Measurements from ENCODE around the gene RPS8. TPM values are rescaled to one million over a fixed set of nuclear protein-coding genes. Genes with fewer than 3 reads are reported as not detected.
"Not testable (repeated sequence)": the region's sequence is repeated elsewhere in the genome, so short reads cannot be mapped to it uniquely, and the experiment has no call there.

The RPS8 gene
- total RNA-seq, 1 donor from 2014 or later: 1,786 TPM

DNA sequence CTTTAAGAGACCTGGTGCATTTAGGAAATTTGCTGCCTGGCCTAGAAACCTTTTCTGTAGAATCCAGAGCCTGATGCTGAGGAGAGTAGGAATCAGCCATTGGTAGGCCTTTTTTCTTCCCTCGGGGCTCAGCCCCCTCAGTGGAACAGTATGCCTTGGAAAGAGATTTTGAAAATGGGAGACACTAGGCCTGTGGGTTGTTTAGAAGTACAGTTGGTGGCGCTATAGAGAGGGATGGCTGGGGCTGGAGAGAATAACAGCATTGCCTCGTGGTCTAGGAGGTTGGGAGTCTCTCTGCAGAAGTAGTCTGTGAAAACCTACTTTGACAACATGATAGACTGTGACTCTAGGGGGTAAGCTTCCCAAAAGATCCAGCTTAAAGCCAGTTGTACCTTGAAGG, 27.5 kb upstream of the RPS8 start:
- Histone ChIP-seq H3K4me3 (ENCODE audit: low read length in 3 of 3) (no peak overlapping the region), H3K27me3 (ENCODE audit: control insufficient read depth in 3 of 3, insufficient read depth in 3 of 3, low read length in 3 of 3) (no peaks in the 10 kb centered on the region), H3K9ac (ENCODE audit: low read depth in 1 of 3, low read length in 3 of 3) (no peak overlapping the region), H3K4me1 (ENCODE audit: control insufficient read depth in 3 of 3, insufficient read depth in 3 of 3, low read length in 3 of 3) (no peaks in the 10 kb centered on the region), H3K27ac (ENCODE audit: low read depth, low read length) (no peak overlapping the region), H3K36me3 (ENCODE audit: control insufficient read depth in 3 of 3, insufficient read depth in 3 of 3, low read length in 3 of 3) (no peaks in the 10 kb centered on the region), H3K9me3 (ENCODE audit: control insufficient read depth in 3 of 3, low read length in 3 of 3) (no peaks in the 10 kb centered on the region)

DNA sequence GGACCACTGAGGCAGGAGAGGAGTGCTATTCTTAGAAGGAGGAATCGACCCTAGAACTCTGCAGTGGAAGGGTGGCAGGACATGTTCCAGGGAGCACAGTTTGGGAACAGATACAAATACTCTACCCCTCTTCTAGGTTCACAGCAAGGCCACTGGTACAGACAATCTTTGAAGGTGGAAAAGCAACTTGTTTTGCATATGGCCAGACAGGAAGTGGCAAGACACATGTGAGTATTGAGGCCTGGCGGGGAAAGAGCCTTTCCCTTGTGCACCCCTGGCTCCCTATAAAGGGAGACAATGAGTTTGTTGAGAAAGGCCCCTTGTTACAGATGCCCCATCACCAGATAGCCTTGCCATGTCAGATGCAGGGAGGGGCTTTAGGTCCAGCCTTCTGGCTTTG, 17.9 kb upstream of the RPS8 start:
- no peaks in the 10 kb centered on the region for H3K36me3 ChIP-seq (ENCODE audit: control insufficient read depth in 3 of 3, insufficient read depth in 3 of 3, low read length in 3 of 3)
- no peak overlapping the region for H3K9ac ChIP-seq (ENCODE audit: low read depth in 1 of 3, low read length in 3 of 3)

DNA sequence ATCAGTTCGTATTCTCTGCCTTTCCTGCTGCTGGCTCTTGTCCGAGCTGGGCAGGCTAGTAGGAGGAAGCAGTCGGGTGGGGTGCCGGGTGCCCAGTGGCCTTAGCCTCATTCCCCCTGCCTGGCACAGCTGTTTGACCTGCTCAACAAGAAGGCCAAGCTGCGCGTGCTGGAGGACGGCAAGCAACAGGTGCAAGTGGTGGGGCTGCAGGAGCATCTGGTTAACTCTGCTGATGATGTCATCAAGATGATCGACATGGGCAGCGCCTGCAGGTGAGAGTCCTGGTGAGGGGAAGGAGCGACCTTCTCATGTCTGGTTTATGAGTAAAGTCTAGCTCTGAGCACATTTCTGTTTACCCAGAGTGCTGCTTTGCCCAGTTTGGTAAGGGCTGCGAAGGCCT, 16.3 kb upstream of the RPS8 start:
- Histone ChIP-seq H3K36me3 (ENCODE audit: control insufficient read depth in 3 of 3, insufficient read depth in 3 of 3, low read length in 3 of 3) (no peaks in the 10 kb centered on the region), H3K27ac (ENCODE audit: low read depth, low read length) (no peak overlapping the region), H3K9me3 (ENCODE audit: control insufficient read depth in 3 of 3, low read length in 3 of 3) (no peaks in the 10 kb centered on the region), H3K9ac (ENCODE audit: low read depth in 1 of 3, low read length in 3 of 3) (no peak overlapping the region), H3K27me3 (ENCODE audit: control insufficient read depth in 3 of 3, insufficient read depth in 3 of 3, low read length in 3 of 3) (no peaks in the 10 kb centered on the region), H3K4me1 (ENCODE audit: control insufficient read depth in 3 of 3, insufficient read depth in 3 of 3, low read length in 3 of 3) (peaks cover 0 to 4% (median 3%) of the 10 kb centered on the region in 3 donors), H3K4me3 (ENCODE audit: low read length in 3 of 3) (no peak overlapping the region)

More for the DNA sequence above, 17.9 kb upstream of the RPS8 start:
- Histone ChIP-seq H3K27ac (ENCODE audit: low read depth, low read length) (no peak overlapping the region), H3K9me3 (ENCODE audit: control insufficient read depth in 3 of 3, low read length in 3 of 3) (no peaks in the 10 kb centered on the region), H3K4me3 (ENCODE audit: low read length in 3 of 3) (no peak overlapping the region), H3K4me1 (ENCODE audit: control insufficient read depth in 3 of 3, insufficient read depth in 3 of 3, low read length in 3 of 3) (peaks cover 0 to 4% (median 3%) of the 10 kb centered on the region in 3 donors), H3K27me3 (ENCODE audit: control insufficient read depth in 3 of 3, insufficient read depth in 3 of 3, low read length in 3 of 3) (no peaks in the 10 kb centered on the region)

GRCh38 chr1:44760876-44761275, 14.5 kb upstream of the RPS8 start:
- Histone ChIP-seq H3K9ac (ENCODE audit: low read depth in 1 of 3, low read length in 3 of 3) (no peak overlapping the region), H3K27ac (ENCODE audit: low read depth, low read length) (no peak overlapping the region), H3K9me3 (ENCODE audit: control insufficient read depth in 3 of 3, low read length in 3 of 3) (no peaks in the 10 kb centered on the region), H3K4me1 (ENCODE audit: control insufficient read depth in 3 of 3, insufficient read depth in 3 of 3, low read length in 3 of 3) (peaks cover 0 to 4% (median 3%) of the 10 kb centered on the region in 3 donors), H3K27me3 (ENCODE audit: control insufficient read depth in 3 of 3, insufficient read depth in 3 of 3, low read length in 3 of 3) (no peaks in the 10 kb centered on the region), H3K4me3 (ENCODE audit: low read length in 3 of 3) (no peak overlapping the region), H3K36me3 (ENCODE audit: control insufficient read depth in 3 of 3, insufficient read depth in 3 of 3, low read length in 3 of 3) (no peaks in the 10 kb centered on the region)

DNA sequence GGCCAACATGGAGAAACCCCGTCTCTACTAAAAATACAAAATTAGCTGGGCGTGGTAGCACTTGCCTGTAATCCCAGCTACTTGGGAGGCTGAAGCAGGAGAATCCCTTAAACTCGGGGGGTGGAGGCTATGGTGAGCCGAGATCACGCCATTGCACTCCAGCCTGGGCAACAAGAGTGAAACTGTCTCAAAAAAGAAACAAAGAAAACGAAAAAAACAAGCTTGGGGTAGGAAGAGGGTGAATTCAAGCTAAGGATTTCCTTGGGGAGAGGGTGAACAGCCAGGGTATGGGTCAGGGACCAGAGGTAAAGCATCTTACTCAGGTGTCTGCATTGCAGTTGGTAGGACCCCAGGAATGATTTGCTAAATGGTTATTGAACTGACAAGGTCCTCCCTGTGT, 8.9 kb upstream of the RPS8 start:
- H3K9ac ChIP-seq (ENCODE audit: low read depth in 1 of 3, low read length in 3 of 3); H3K4me1 ChIP-seq (ENCODE audit: control insufficient read depth in 3 of 3, insufficient read depth in 3 of 3, low read length in 3 of 3); H3K9me3 ChIP-seq (ENCODE audit: control insufficient read depth in 3 of 3, low read length in 3 of 3); H3K27ac ChIP-seq (ENCODE audit: low read depth, low read length); H3K27me3 ChIP-seq (ENCODE audit: control insufficient read depth in 3 of 3, insufficient read depth in 3 of 3, low read length in 3 of 3); H3K36me3 ChIP-seq (ENCODE audit: control insufficient read depth in 3 of 3, insufficient read depth in 3 of 3, low read length in 3 of 3); H3K4me3 ChIP-seq (ENCODE audit: low read length in 3 of 3): not testable (repeated sequence)

- peaks cover 11 to 25% (median 13%) of the 10 kb centered on the region in 3 donors for H3K4me1 ChIP-seq (ENCODE audit: control insufficient read depth in 3 of 3, insufficient read depth in 3 of 3, low read length in 3 of 3)
- H3K9ac ChIP-seq (ENCODE audit: low read depth in 1 of 3, low read length in 3 of 3): peak overlapping the region; percentile 92 to 98 (median 95)
- H3K27ac ChIP-seq (ENCODE audit: low read depth, low read length): peak overlapping the region; percentile 99
These were observed 790 bp downstream of the RPS8 start for GRCh38 chr1:44775930-44776729.

DNA sequence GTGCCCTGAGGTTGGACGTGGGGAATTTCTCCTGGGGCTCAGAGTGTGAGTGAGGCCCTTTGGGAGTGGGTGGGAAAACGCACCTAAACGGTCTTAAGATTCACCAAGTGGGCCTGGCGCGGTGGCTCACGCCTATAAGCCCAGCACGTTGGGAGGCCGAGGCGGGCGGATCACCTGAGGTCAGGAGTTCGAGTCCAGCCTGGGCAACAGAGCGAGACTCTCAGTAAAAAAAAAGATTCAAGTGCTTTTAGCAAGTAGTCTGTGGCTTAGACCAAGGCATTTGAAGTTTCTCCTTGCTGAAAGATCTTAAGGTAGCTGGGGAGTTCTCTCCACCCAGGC, 1.4 kb downstream of the RPS8 start:
- Histone ChIP-seq H3K4me1 (ENCODE audit: control insufficient read depth in 3 of 3, insufficient read depth in 3 of 3, low read length in 3 of 3) (peaks cover 11 to 25% (median 13%) of the 10 kb centered on the region in 3 donors), H3K9me3 (ENCODE audit: control insufficient read depth in 3 of 3, low read length in 3 of 3) (no peaks in the 10 kb centered on the region), H3K27me3 (ENCODE audit: control insufficient read depth in 3 of 3, insufficient read depth in 3 of 3, low read length in 3 of 3) (no peaks in the 10 kb centered on the region), H3K36me3 (ENCODE audit: control insufficient read depth in 3 of 3, insufficient read depth in 3 of 3, low read length in 3 of 3) (peaks cover 21 to 28% (median 27%) of the 10 kb centered on the region in 3 donors), H3K27ac (ENCODE audit: low read depth, low read length) (peak overlapping the region; percentile 99), H3K9ac (ENCODE audit: low read depth in 1 of 3, low read length in 3 of 3) (peak overlapping the region; percentile 92 to 98 (median 95)), H3K4me3 (ENCODE audit: low read length in 3 of 3) (peak overlapping the region; percentile 89 to 99 (median 97))

More at GRCh38 chr1:44775930-44776729, 790 bp downstream of the RPS8 start:
- no peaks in the 10 kb centered on the region for H3K9me3 ChIP-seq (ENCODE audit: control insufficient read depth in 3 of 3, low read length in 3 of 3)
- H3K36me3 ChIP-seq (ENCODE audit: control insufficient read depth in 3 of 3, insufficient read depth in 3 of 3, low read length in 3 of 3): peaks cover 18 to 26% (median 24%) of the 10 kb centered on the region in 3 donors
- peak overlapping the region; percentile 89 to 99 (median 97) for H3K4me3 ChIP-seq (ENCODE audit: low read length in 3 of 3)
- no peaks in the 10 kb centered on the region for H3K27me3 ChIP-seq (ENCODE audit: control insufficient read depth in 3 of 3, insufficient read depth in 3 of 3, low read length in 3 of 3)

DNA sequence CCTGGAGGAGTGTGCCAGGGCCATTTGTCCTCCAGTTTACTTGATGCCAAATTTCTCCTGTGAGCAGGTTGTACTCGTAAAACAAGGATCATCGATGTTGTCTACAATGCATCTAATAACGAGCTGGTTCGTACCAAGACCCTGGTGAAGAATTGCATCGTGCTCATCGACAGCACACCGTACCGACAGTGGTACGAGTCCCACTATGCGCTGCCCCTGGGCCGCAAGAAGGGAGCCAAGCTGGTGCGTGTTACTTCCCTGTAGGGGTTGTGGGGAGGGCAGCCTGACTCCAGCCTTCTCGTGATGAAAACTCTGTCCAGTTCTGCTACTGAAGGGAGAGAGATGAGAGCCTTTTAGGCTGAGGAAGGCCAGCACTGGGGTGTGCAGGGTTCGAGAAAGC, 2.2 kb downstream of the RPS8 start:
- H3K36me3 ChIP-seq (ENCODE audit: control insufficient read depth in 3 of 3, insufficient read depth in 3 of 3, low read length in 3 of 3): peaks cover 21 to 28% (median 27%) of the 10 kb centered on the region in 3 donors
- H3K27me3 ChIP-seq (ENCODE audit: control insufficient read depth in 3 of 3, insufficient read depth in 3 of 3, low read length in 3 of 3): no peaks in the 10 kb centered on the region
- H3K9ac ChIP-seq (ENCODE audit: low read depth in 1 of 3, low read length in 3 of 3): peak overlapping the region in 1 of 3 donors; percentile 16
- no peak overlapping the region for H3K27ac ChIP-seq (ENCODE audit: low read depth, low read length)
- no peaks in the 10 kb centered on the region for H3K9me3 ChIP-seq (ENCODE audit: control insufficient read depth in 3 of 3, low read length in 3 of 3)
- H3K4me3 ChIP-seq (ENCODE audit: low read length in 3 of 3): no peak overlapping the region
- H3K4me1 ChIP-seq (ENCODE audit: control insufficient read depth in 3 of 3, insufficient read depth in 3 of 3, low read length in 3 of 3): peaks cover 11 to 25% (median 13%) of the 10 kb centered on the region in 3 donors

- H3K27ac ChIP-seq (ENCODE audit: low read depth, low read length): no peak overlapping the region
- H3K9ac ChIP-seq (ENCODE audit: low read depth in 1 of 3, low read length in 3 of 3): no peak overlapping the region
- peaks cover 21 to 28% (median 27%) of the 10 kb centered on the region in 3 donors for H3K36me3 ChIP-seq (ENCODE audit: control insufficient read depth in 3 of 3, insufficient read depth in 3 of 3, low read length in 3 of 3)
- no peak overlapping the region for H3K4me3 ChIP-seq (ENCODE audit: low read length in 3 of 3)
- H3K9me3 ChIP-seq (ENCODE audit: control insufficient read depth in 3 of 3, low read length in 3 of 3): no peaks in the 10 kb centered on the region
- no peaks in the 10 kb centered on the region for H3K27me3 ChIP-seq (ENCODE audit: control insufficient read depth in 3 of 3, insufficient read depth in 3 of 3, low read length in 3 of 3)
- peaks cover 11 to 25% (median 13%) of the 10 kb centered on the region in 3 donors for H3K4me1 ChIP-seq (ENCODE audit: control insufficient read depth in 3 of 3, insufficient read depth in 3 of 3, low read length in 3 of 3)
These were observed 2.8 kb downstream of the RPS8 start for GRCh38 chr1:44777969-44778635.

Measured in skeletal muscle tissue (tissue), 4 donors.